Measurements from ENCODE around the gene HCN4.
A peak's percentile ranks its signal among the peaks of the same experiment; 100 is the strongest.

Gene HCN4

GRCh38 chr15:73375755-73376305 is 7.1 kb upstream of the HCN4 start:
- TF ChIP-seq, protein P1, sequence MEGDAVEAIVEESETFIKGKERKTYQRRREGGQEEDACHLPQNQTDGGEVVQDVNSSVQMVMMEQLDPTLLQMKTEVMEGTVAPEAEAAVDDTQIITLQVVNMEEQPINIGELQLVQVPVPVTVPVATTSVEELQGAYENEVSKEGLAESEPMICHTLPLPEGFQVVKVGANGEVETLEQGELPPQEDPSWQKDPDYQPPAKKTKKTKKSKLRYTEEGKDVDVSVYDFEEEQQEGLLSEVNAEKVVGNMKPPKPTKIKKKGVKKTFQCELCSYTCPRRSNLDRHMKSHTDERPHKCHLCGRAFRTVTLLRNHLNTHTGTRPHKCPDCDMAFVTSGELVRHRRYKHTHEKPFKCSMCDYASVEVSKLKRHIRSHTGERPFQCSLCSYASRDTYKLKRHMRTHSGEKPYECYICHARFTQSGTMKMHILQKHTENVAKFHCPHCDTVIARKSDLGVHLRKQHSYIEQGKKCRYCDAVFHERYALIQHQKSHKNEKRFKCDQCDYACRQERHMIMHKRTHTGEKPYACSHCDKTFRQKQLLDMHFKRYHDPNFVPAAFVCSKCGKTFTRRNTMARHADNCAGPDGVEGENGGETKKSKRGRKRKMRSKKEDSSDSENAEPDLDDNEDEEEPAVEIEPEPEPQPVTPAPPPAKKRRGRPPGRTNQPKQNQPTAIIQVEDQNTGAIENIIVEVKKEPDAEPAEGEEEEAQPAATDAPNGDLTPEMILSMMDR (IDR thresholded peaks at IDR 0.05) = no peak
- H3K4me1 Mint-ChIP-seq = peaks cover 5% of the 10 kb centered on the region
- H3K36me3 Mint-ChIP-seq (ENCODE audit: low read depth) = no peaks in the 10 kb centered on the region
- peaks cover 1% of the 10 kb centered on the region for H3K9me3 Mint-ChIP-seq
- peak overlapping the region; percentile 24 for H3K27ac Mint-ChIP-seq
- no peak overlapping the region for H3K4me3 Mint-ChIP-seq
- peaks cover 59% of the 10 kb centered on the region for H3K27me3 Mint-ChIP-seq (ENCODE audit: low read depth, poor library complexity)
- no peak for DNase-seq

DNA sequence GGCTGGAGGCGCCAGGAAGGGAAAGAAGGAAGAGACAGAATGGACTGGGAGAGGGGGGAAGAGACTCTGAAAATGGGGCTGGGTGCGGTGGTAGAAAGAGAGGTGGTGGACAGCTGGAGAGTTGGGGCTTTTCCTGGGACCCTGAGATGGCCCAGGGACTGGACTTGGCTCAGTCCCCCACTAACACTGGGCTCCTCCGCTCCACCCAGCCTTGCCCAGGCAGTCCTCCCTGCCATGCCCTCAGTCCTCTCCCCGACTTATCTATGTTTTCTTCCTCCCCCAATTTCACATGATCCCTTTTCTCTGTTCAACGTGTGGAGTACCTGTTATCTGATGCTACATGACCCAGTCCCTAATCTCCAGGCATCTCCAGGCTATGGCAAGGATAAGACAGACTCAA is 6.3 kb upstream of the HCN4 start:
- no peaks in the 10 kb centered on the region for H3K36me3 Mint-ChIP-seq (ENCODE audit: low read depth)
- no peak overlapping the region for H3K27ac Mint-ChIP-seq
- TF ChIP-seq, protein P1 (IDR thresholded peaks at IDR 0.05) = no peak
- H3K4me1 Mint-ChIP-seq = peaks cover 5% of the 10 kb centered on the region
- H3K9me3 Mint-ChIP-seq = no peaks in the 10 kb centered on the region
- DNase-seq = no peak
- peaks cover 60% of the 10 kb centered on the region for H3K27me3 Mint-ChIP-seq (ENCODE audit: low read depth, poor library complexity)
- H3K4me3 Mint-ChIP-seq = no peak overlapping the region

DNA sequence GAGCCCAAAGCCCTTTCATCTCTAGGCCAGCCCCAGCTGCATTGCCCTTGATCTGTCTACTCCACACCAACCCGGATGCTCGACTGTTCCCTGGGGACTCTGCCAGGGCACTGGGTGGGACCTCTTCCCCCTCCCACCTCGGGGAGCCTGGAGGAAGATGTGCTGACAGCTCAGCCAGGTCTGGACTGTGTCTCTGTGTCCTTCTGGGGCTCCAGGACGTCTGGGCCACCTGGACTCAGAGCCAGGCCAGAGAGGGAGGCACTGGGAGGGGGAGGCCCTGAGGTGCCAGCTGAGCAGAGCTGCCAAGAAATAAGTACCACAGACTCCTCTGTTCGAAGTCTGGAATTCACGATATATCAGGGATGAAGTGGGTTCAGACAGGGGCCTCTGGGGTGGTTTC is 5.8 kb upstream of the HCN4 start:
- Mint-ChIP-seq H3K4me1 (peaks cover under 1% of the 10 kb centered on the region), H3K36me3 (ENCODE audit: low read depth) (no peaks in the 10 kb centered on the region), H3K4me3 (no peak overlapping the region), H3K9me3 (no peaks in the 10 kb centered on the region), H3K27ac (no peak overlapping the region), H3K27me3 (ENCODE audit: low read depth, poor library complexity) (peaks cover 63% of the 10 kb centered on the region)
- no peak for DNase-seq
- TF ChIP-seq, protein P1 (IDR thresholded peaks at IDR 0.05) = no peak

GRCh38 chr15:73373221-73373620 is 4.5 kb upstream of the HCN4 start:
- no peak overlapping the region for H3K4me3 Mint-ChIP-seq
- TF ChIP-seq, protein P1 (IDR thresholded peaks at IDR 0.05) = no peak
- DNase-seq = no peak
- H3K27ac Mint-ChIP-seq = no peak overlapping the region
- H3K27me3 Mint-ChIP-seq (ENCODE audit: low read depth, poor library complexity) = peaks cover 66% of the 10 kb centered on the region
- H3K36me3 Mint-ChIP-seq (ENCODE audit: low read depth) = no peaks in the 10 kb centered on the region
- H3K4me1 Mint-ChIP-seq = no peaks in the 10 kb centered on the region
- H3K9me3 Mint-ChIP-seq = no peaks in the 10 kb centered on the region

- no peak overlapping the region for H3K27ac Mint-ChIP-seq
- H3K4me3 Mint-ChIP-seq = no peak overlapping the region
- H3K36me3 Mint-ChIP-seq (ENCODE audit: low read depth) = no peaks in the 10 kb centered on the region
- H3K9me3 Mint-ChIP-seq = no peaks in the 10 kb centered on the region
- DNase-seq = no peak
- TF ChIP-seq, protein P1 (IDR thresholded peaks at IDR 0.05) = no peak
- H3K27me3 Mint-ChIP-seq (ENCODE audit: low read depth, poor library complexity) = peaks cover 67% of the 10 kb centered on the region
- peaks cover 5% of the 10 kb centered on the region for H3K4me1 Mint-ChIP-seq
These were observed 3.1 kb upstream of the HCN4 start for GRCh38 chr15:73371812-73372211.

DNA sequence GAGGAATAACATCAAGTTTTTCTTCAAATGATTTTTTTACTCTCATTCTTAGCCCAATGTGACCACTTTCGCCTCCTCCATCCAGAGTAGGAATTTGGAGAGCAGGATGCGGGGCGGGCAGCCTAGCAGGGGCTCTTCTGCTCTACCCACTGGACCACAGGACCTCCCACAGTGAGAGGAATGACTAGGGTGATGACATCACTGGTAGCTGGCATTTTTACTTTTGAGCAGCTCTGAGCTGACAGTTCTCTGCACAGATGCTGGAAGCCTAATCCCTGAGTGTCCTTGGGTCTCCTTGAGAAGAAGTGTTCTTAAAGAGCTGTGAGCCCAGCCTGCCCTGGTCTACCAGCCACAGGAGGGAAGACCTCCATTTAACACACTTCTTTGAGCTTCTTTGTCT is 1.4 kb upstream of the HCN4 start:
- H3K4me3 Mint-ChIP-seq = peak overlapping the region; percentile 44
- H3K27me3 Mint-ChIP-seq (ENCODE audit: low read depth, poor library complexity) = peaks cover 83% of the 10 kb centered on the region
- H3K36me3 Mint-ChIP-seq (ENCODE audit: low read depth) = no peaks in the 10 kb centered on the region
- H3K27ac Mint-ChIP-seq = no peak overlapping the region
- H3K9me3 Mint-ChIP-seq = no peaks in the 10 kb centered on the region
- DNase-seq = no peak
- peaks cover 5% of the 10 kb centered on the region for H3K4me1 Mint-ChIP-seq
- TF ChIP-seq, protein P1 (IDR thresholded peaks at IDR 0.05) = no peak

Measured in nephron progenitor cell (in vitro differentiated cells).